CD4-positive, CD25-positive, alpha-beta regulatory T cell (primary cell): ENCODE results near the gene KIF21B. TPM values are rescaled to one million over a fixed set of nuclear protein-coding genes. Genes with fewer than 3 reads are reported as not detected.

Experiments
- ATAC-seq, 2 donors: fragments of 150-1000 bp; cut with Tn5 transposase; one replicate each; pipeline ENCODE4 v1.10.0; 2021; ENCODE audit warnings: low read depth in 2 of 2, moderate number of reproducible peaks in 2 of 2, moderate library complexity in 1 of 2
- DNase-seq, 3 donors: peaks; one replicate each; pipeline versions ENCODE4 v3.0.0 to v3.0.0-alpha.2; 2012 to 2022; ENCODE audit warnings: mixed read lengths in 1 of 3
- H3K27ac ChIP-seq: one replicate; pipeline ENCODE4 v1.7.0; 2013; ENCODE audit warnings: mild to moderate bottlenecking, low read length; ENCODE audit not compliant: insufficient read depth, poor library complexity, severe bottlenecking
- H3K27me3 ChIP-seq: one replicate; pipeline ENCODE4 v1.7.0; 2013; ENCODE audit warnings: low read length; ENCODE audit not compliant: control insufficient read depth, insufficient read depth
- H3K36me3 ChIP-seq: one replicate; pipeline ENCODE4 v1.7.0; 2013; ENCODE audit warnings: mild to moderate bottlenecking, low read length, moderate library complexity; ENCODE audit not compliant: control insufficient read depth, insufficient read depth
- H3K4me1 ChIP-seq: 2 replicates; pipeline ENCODE4 v1.7.0; 2013; ENCODE audit warnings: mild to moderate bottlenecking, low read length; ENCODE audit not compliant: insufficient read depth, control insufficient read depth, poor library complexity, severe bottlenecking
- H3K4me3 ChIP-seq: one replicate; pipeline ENCODE4 v1.7.0; 2013; ENCODE audit warnings: low read depth, mild to moderate bottlenecking, low read length, moderate library complexity
- H3K9me3 ChIP-seq, 2 experiments: 1 replicate in 1 of 2; 2 replicates in 1 of 2; pipeline ENCODE4 v1.7.0; 2013; ENCODE audit warnings: low read length in 2 of 2, mild to moderate bottlenecking in 1 of 2, moderate library complexity in 1 of 2; ENCODE audit not compliant: control insufficient read depth in 2 of 2
- H3K27ac Mint-ChIP-seq, 3 donors: one replicate each; pipeline ENCODE4 v1.8.0; 2020 to 2022; ENCODE audit warnings: mild to moderate bottlenecking in 3 of 3, mixed read lengths in 3 of 3, moderate library complexity in 2 of 3
- H3K27me3 Mint-ChIP-seq: one replicate; pipeline ENCODE4 v1.8.0; 2022; ENCODE audit warnings: mild to moderate bottlenecking, mixed read lengths
- H3K36me3 Mint-ChIP-seq: one replicate; pipeline ENCODE4 v1.8.0; 2020; ENCODE audit warnings: mixed read lengths
- H3K4me1 Mint-ChIP-seq, 4 donors: one replicate each; pipeline ENCODE4 v1.8.0; 2020 to 2022; ENCODE audit warnings: mixed read lengths in 4 of 4, mild to moderate bottlenecking in 1 of 4
- H3K4me3 Mint-ChIP-seq, 4 donors: one replicate each; pipeline ENCODE4 v1.8.0; 2020 to 2022; ENCODE audit warnings: mild to moderate bottlenecking in 4 of 4, mixed read lengths in 4 of 4, moderate library complexity in 3 of 4
- H3K9me3 Mint-ChIP-seq, 7 donors: one replicate each; pipeline ENCODE4 v1.8.0; 2020 to 2022; ENCODE audit warnings: mixed read lengths in 7 of 7, mild to moderate bottlenecking in 3 of 7, moderate library complexity in 2 of 7
- polyA plus RNA-seq, 4 donors: library from polyadenylated mRNA; unstranded; fragments of 300-500 nt; fragmentation: Illumina TruSeq; gene quantifications; one replicate each; pipeline ENCODE4 v1.2.3, GENCODE V29; 2021
- total RNA-seq: library from RNA; stranded (reverse); gene quantifications from one replicate; pipeline ENCODE4 v1.2.3, GENCODE V29; 2022

The KIF21B gene
- total and polyA plus RNA-seq, 5 donors from 2014 or later: 2.3 to 96.9 (median 3.3) TPM

DNA sequence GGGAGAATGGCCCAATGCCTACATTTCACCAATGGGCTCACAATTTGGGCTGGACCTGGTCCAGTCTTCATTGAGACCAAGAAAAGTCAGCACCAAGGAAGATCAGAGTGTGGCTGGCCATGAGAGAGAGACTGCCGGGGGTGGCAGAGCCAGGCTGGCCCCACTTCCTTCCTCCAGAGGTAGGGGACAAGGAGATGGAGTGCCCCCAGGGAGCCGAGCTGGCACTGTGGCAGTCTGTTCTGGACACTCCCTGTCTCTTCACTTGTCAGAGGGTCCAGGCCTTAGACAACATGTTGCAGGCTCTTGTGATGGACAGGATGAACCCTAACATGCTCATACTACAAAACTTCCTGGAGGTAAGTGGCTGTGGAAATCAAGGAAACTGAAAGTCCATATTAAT, 101.1 kb downstream of the KIF21B start:
- Histone ChIP-seq H3K9me3 (no peaks in the 10 kb centered on the region), H3K4me3 (no peak overlapping the region), H3K4me1 (no peaks in the 10 kb centered on the region), H3K36me3 (no peaks in the 10 kb centered on the region), H3K27me3 (no peaks in the 10 kb centered on the region), H3K27ac (no peak overlapping the region)
- ATAC-seq (no peak), DNase-seq (no peak)
- no peaks in the 10 kb centered on the region for H3K36me3 Mint-ChIP-seq
- H3K9me3 Mint-ChIP-seq: no peaks in the 10 kb centered on the region
- no peak overlapping the region for H3K27ac Mint-ChIP-seq
- peaks cover 0 to 4% (median 0%) of the 10 kb centered on the region in 4 donors for H3K4me1 Mint-ChIP-seq
- H3K4me3 Mint-ChIP-seq: no peak overlapping the region
- H3K27me3 Mint-ChIP-seq: peaks cover 5% of the 10 kb centered on the region

DNA sequence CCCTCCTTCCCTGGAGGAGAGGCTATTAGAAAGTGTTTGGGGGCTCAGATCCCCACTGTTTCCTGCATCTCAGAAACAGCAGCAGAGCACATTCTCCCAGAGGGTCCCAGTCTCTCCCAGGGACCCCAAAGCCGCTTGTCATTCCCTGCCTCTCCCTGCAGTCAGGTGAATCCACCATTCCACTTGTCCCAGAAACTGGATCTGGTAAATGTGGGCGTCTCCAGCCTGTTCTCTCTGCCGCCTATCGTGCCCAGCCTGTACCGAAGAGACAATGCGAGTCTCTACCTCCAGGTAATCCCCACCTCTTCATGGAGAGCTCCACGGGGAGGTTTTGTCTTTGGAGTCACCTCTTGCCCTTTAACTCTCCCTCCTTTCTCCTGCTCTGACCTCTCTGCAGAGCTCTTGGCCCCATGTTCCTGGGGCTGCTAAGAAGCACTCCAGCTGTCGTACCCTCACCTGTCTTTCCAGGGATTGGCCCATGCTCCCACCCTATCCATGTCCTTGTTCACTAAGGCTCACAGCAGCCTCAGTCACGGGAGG, 101.9 kb downstream of the KIF21B start:
- H3K9me3 Mint-ChIP-seq: no peaks in the 10 kb centered on the region
- ATAC-seq (no peak), DNase-seq (no peak)
- H3K9me3 ChIP-seq: no peaks in the 10 kb centered on the region
- no peak overlapping the region for H3K4me3 ChIP-seq
- H3K36me3 Mint-ChIP-seq: no peaks in the 10 kb centered on the region
- H3K4me1 ChIP-seq: no peaks in the 10 kb centered on the region
- no peak overlapping the region for H3K4me3 Mint-ChIP-seq
- H3K27me3 Mint-ChIP-seq: peaks cover 5% of the 10 kb centered on the region
- H3K27ac Mint-ChIP-seq: peak overlapping the region in 1 of 3 donors; percentile 60
- H3K27ac ChIP-seq: no peak overlapping the region
- peaks cover 0 to 4% (median 0%) of the 10 kb centered on the region in 4 donors for H3K4me1 Mint-ChIP-seq
- H3K36me3 ChIP-seq: no peaks in the 10 kb centered on the region
- H3K27me3 ChIP-seq: no peaks in the 10 kb centered on the region

Other genes starting within 250 kb of the KIF21B start
- gene GPR25, start 150.7 kb downstream of the KIF21B start, total RNA-seq: 1.2 TPM
- 10 to 100 TPM; 19.1 to 41.0 (median 26.8) TPM for gene GPR25, start 150.7 kb downstream of the KIF21B start, polyA plus RNA-seq
- gene INAVA, start 128.8 kb downstream of the KIF21B start, total RNA-seq: not detected
- under 1 TPM in 2 of 4 donors, not detected in 2; 0.30 to 0.57 TPM for gene INAVA, start 128.8 kb downstream of the KIF21B start, polyA plus RNA-seq
- not detected for gene CACNA1S, start 88.7 kb upstream of the KIF21B start, total RNA-seq
- gene CACNA1S, start 88.7 kb upstream of the KIF21B start, polyA plus RNA-seq: not detected
- gene ASCL5, start 103.5 kb upstream of the KIF21B start, total RNA-seq: 0.27 TPM
- under 1 TPM in 1 of 4 donors, not detected in 3; 0.08 TPM for gene ASCL5, start 103.5 kb upstream of the KIF21B start, polyA plus RNA-seq
- gene TMEM9, start 130.8 kb upstream of the KIF21B start, total RNA-seq: 12.1 TPM
- 10 to 100 TPM; 30.3 to 40.6 (median 36.3) TPM for gene TMEM9, start 130.8 kb upstream of the KIF21B start, polyA plus RNA-seq
- gene IGFN1, start 167.1 kb upstream of the KIF21B start, total RNA-seq: not detected
- gene IGFN1, start 167.1 kb upstream of the KIF21B start, polyA plus RNA-seq: not detected